Activated CD8-positive, alpha-beta T cell treated with anti-CD3 and anti-CD28 coated beads for 36 hours (primary cell): ENCODE results near the gene NOL4L. TPM values are rescaled to one million over a fixed set of nuclear protein-coding genes. Genes with fewer than 3 reads are reported as not detected.

Source experiments
- ATAC-seq: fragments of 200-7000 bp; cut with Tn5 transposase; one replicate; pipeline ENCODE4 v1.10.0; 2021; ENCODE audit warnings: mild to moderate bottlenecking, moderate library complexity
- CTCF ChIA-PET: fragments of 350-600 bp; sonication (Branson Sonifier 250); formaldehyde crosslinking; loops from one replicate; lab custom pipeline; 2021; ENCODE audit warnings: antibody characterized with exemption; lab: Charles Lee
- POLR2A ChIA-PET: fragments of 350-600 bp; sonication (Branson Sonifier 250); formaldehyde crosslinking; loops from one replicate; lab custom pipeline; 2021; ENCODE audit warnings: antibody characterized with exemption; lab: Charles Lee
- DNase-seq: peaks from one replicate; pipeline ENCODE4 v3.0.0-alpha.2; 2020
- H3K27ac Mint-ChIP-seq: one replicate; pipeline ENCODE4 v1.8.0; 2021; ENCODE audit warnings: mild to moderate bottlenecking, mixed read lengths
- H3K27me3 Mint-ChIP-seq: one replicate; pipeline ENCODE4 v1.8.0; 2021; ENCODE audit warnings: mixed read lengths
- H3K36me3 Mint-ChIP-seq: one replicate; pipeline ENCODE4 v1.8.0; 2021; ENCODE audit warnings: low read depth, mixed read lengths
- H3K4me1 Mint-ChIP-seq: one replicate; pipeline ENCODE4 v1.8.0; 2021; ENCODE audit warnings: low read depth, mixed read lengths
- H3K4me3 Mint-ChIP-seq: one replicate; pipeline ENCODE4 v1.8.0; 2021; ENCODE audit warnings: mild to moderate bottlenecking, moderate library complexity, mixed read lengths
- H3K9me3 Mint-ChIP-seq: one replicate; pipeline ENCODE4 v1.8.0; 2021; ENCODE audit warnings: mixed read lengths
- CTCF ChIP-seq: fragments of 200-600 bp; IDR thresholded peaks from one replicate; pipeline ENCODE4 v1.8.0; 2022; ENCODE audit warnings: antibody characterized with exemption, mild to moderate bottlenecking
- intact Hi-C: fragments of 100-400 bp; cut with micrococcal nuclease; formaldehyde crosslinking; loops from one replicate; pipeline ENCODE4 v1.10.0; 2022
- total RNA-seq, 2 experiments: library from RNA; stranded (reverse); gene quantifications; one replicate each; pipeline ENCODE4 v1.2.3, GENCODE V29; 2021

The NOL4L gene
- total RNA-seq, 2 experiments from 2014 or later, result 23.3 to 23.9 TPM

- ATAC-seq (peak; percentile 56), DNase-seq (peak; percentile 54)
- Mint-ChIP-seq H3K9me3 (no peaks in the 10 kb centered on the region), H3K27me3 (no peaks in the 10 kb centered on the region), H3K4me3 (no peak overlapping the region), H3K27ac (peak overlapping the region; percentile 83), H3K36me3 (peaks cover 12% of the 10 kb centered on the region), H3K4me1 (peaks cover 66% of the 10 kb centered on the region)
- intact Hi-C loops, result loop anchor here (1.0 kb wide), 1 partner anchor 130 kb away; no protein-coding TSS in a partner anchor
- ChIA-PET POLR2A (interaction anchor here (0.6 to 10.0 kb wide), 11 partner anchors 10 to 150 kb away, joined by 3 to 90 read pairs (median 4); partner anchors contain the start of gene NOL4L), CTCF (interaction anchor here (0.8 to 12.7 kb wide), 27 partner anchors 11 to 255 kb away, joined by 3 to 256 read pairs (median 6); partner anchors contain the start of gene C20orf203)
- TF ChIP-seq CTCF, result no peak
Measured at GRCh38 chr20:32522776-32523612, 62.1 kb downstream of the NOL4L start.

GRCh38 chr20:32522526-32522775, 62.7 kb downstream of the NOL4L start:
- CTCF ChIA-PET, result interaction anchor here (0.7 to 12.7 kb wide), 29 partner anchors 12 to 256 kb away, joined by 3 to 256 read pairs (median 6); partner anchors contain the start of gene C20orf203
- ATAC-seq (no peak), DNase-seq (no peak)
- intact Hi-C loops, result loop anchor here (1.0 kb wide), 1 partner anchor 131 kb away; no protein-coding TSS in a partner anchor
- Mint-ChIP-seq H3K27me3 (no peaks in the 10 kb centered on the region), H3K36me3 (peaks cover 12% of the 10 kb centered on the region), H3K4me1 (peaks cover 62% of the 10 kb centered on the region), H3K27ac (peak overlapping the region; percentile 73), H3K9me3 (no peaks in the 10 kb centered on the region), H3K4me3 (no peak overlapping the region)
- no peak for TF ChIP-seq CTCF
- POLR2A ChIA-PET, result interaction anchor here (0.6 to 10.0 kb wide), 5 partner anchors 8 to 128 kb away, joined by 3 to 90 read pairs (median 4); no protein-coding TSS in a partner anchor

- peak; percentile 94 for TF ChIP-seq CTCF
- H3K36me3 Mint-ChIP-seq, result peaks cover 10% of the 10 kb centered on the region
- H3K9me3 Mint-ChIP-seq, result no peaks in the 10 kb centered on the region
- ATAC-seq (peak; percentile 67), DNase-seq (peak; percentile 72)
- H3K4me1 Mint-ChIP-seq, result peaks cover 57% of the 10 kb centered on the region
- ChIA-PET POLR2A (interaction anchor here (0.6 to 10.0 kb wide), 6 partner anchors 7 to 128 kb away, joined by 3 to 90 read pairs (median 4); no protein-coding TSS in a partner anchor), CTCF (interaction anchor here (0.6 to 12.7 kb wide), 37 partner anchors 11 to 422 kb away, joined by 3 to 256 read pairs (median 5); partner anchors contain the start of gene C20orf203)
- H3K27me3 Mint-ChIP-seq, result no peaks in the 10 kb centered on the region
- peak overlapping the region; percentile 83 for H3K27ac Mint-ChIP-seq
- H3K4me3 Mint-ChIP-seq, result no peak overlapping the region
- intact Hi-C loops, result loop anchor here (1.0 kb wide), 1 partner anchor 131 kb away; no protein-coding TSS in a partner anchor
Measured at GRCh38 chr20:32521780-32522525, 63.2 kb downstream of the NOL4L start.

GRCh38 chr20:32520927-32521203, 64.3 kb downstream of the NOL4L start:
- Mint-ChIP-seq H3K9me3 (no peaks in the 10 kb centered on the region), H3K4me1 (peaks cover 55% of the 10 kb centered on the region), H3K36me3 (peaks cover 2% of the 10 kb centered on the region), H3K4me3 (no peak overlapping the region), H3K27ac (peak overlapping the region; percentile 83), H3K27me3 (no peaks in the 10 kb centered on the region)
- ATAC-seq, result no peak
- TF ChIP-seq CTCF, result no peak
- POLR2A ChIA-PET, result interaction anchor here (1.1 to 3.0 kb wide), 2 partner anchors 10 to 18 kb away, joined by 4 to 10 read pairs; no protein-coding TSS in a partner anchor
- no peak for DNase-seq
- intact Hi-C loops, result no loop called here
- CTCF ChIA-PET, result interaction anchor here (0.6 to 12.7 kb wide), 17 partner anchors 10 to 423 kb away, joined by 3 to 256 read pairs (median 11); partner anchors contain the start of gene C20orf203
